Neural cell (in vitro differentiated cells): ENCODE measurements around the gene PRKACB. TPM values are rescaled to one million over a fixed set of nuclear protein-coding genes. Genes with fewer than 3 reads are reported as not detected.

ENCODE experiments used
- H2AFZ ChIP-seq: fragments of 200-600, 300-800 bp; sonication (generic), shearing (Covaris generic); 2 replicates; pipeline ENCODE4 v1.6.0; 2014; ENCODE audit warnings: low read depth, mild to moderate bottlenecking, antibody characterized with exemption, low read length, moderate library complexity
- H3F3A ChIP-seq: fragments of 200-600 bp; shearing (Covaris generic); 2 replicates; pipeline ENCODE4 v1.6.1; 2016; ENCODE audit warnings: mild to moderate bottlenecking, moderate library complexity, mixed read lengths, antibody characterized with exemption, low read length; ENCODE audit not compliant: insufficient read depth, poor library complexity, severe bottlenecking
- H3K27ac ChIP-seq: fragments of 200-600, 300-800 bp; sonication (generic), shearing (Covaris generic); 2 replicates; pipeline ENCODE4 v1.5.1; 2014; ENCODE audit warnings: mild to moderate bottlenecking, low read length, moderate library complexity
- H3K27me3 ChIP-seq: fragments of 300-800, 200-600 bp; sonication (generic), shearing (Covaris generic); 2 replicates; pipeline ENCODE4 v1.6.0; 2014; ENCODE audit warnings: mild to moderate bottlenecking, low read depth, low read length, moderate library complexity; ENCODE audit not compliant: insufficient read depth
- H3K36me3 ChIP-seq: fragments of 300-800, 200-600 bp; sonication (generic), shearing (Covaris generic); 2 replicates; pipeline ENCODE4 v1.5.1; 2014; ENCODE audit warnings: mild to moderate bottlenecking, antibody characterized with exemption, low read length, moderate library complexity; ENCODE audit not compliant: insufficient read depth
- H3K4me2 ChIP-seq: fragments of 300-800, 200-600 bp; sonication (generic), shearing (Covaris generic); 2 replicates; pipeline ENCODE4 v1.6.0; 2014; ENCODE audit warnings: mild to moderate bottlenecking, low read length
- H3K4me3 ChIP-seq: fragments of 300-800, 200-600 bp; sonication (generic), shearing (Covaris generic); 2 replicates; pipeline ENCODE4 v1.5.1; 2014; ENCODE audit warnings: mild to moderate bottlenecking, low read length, moderate library complexity
- H3K79me2 ChIP-seq: fragments of 200-600 bp; shearing (Covaris generic); replicated peaks from 2 replicates; pipeline ENCODE4 v1.6.0; 2014; ENCODE audit warnings: mild to moderate bottlenecking, low read length, moderate library complexity; ENCODE audit not compliant: insufficient read depth
- H3K9ac ChIP-seq: fragments of 300-800, 200-600 bp; sonication (generic), shearing (Covaris generic); 2 replicates; pipeline ENCODE4 v1.6.1; 2016; ENCODE audit warnings: mild to moderate bottlenecking, low read length, mixed read lengths
- H3K9me2 ChIP-seq: fragments of 200-600 bp; shearing (Covaris generic); 2 replicates; pipeline ENCODE4 v1.6.1; 2016; ENCODE audit warnings: mild to moderate bottlenecking, low read length, mixed read lengths; ENCODE audit not compliant: insufficient read depth
- H3K9me3 ChIP-seq: fragments of 200-600, 300-800 bp; sonication (generic), shearing (Covaris generic); 2 replicates; pipeline ENCODE4 v1.6.1; 2016; ENCODE audit warnings: mild to moderate bottlenecking, mixed run types, low read length, moderate library complexity, mixed read lengths
- H4K20me1 ChIP-seq: fragments of 200-600 bp; shearing (Covaris generic); 2 replicates; pipeline ENCODE4 v1.6.1; 2016; ENCODE audit warnings: mild to moderate bottlenecking, mixed run types; ENCODE audit not compliant: insufficient read depth
- EP300 ChIP-seq: fragments of 450-650 bp; conservative IDR thresholded peaks from 2 replicates; pipeline ENCODE4 v1.6.1; 2014; ENCODE audit warnings: antibody characterized with exemption, mild to moderate bottlenecking, moderate library complexity; ENCODE audit not compliant: poor library complexity, severe bottlenecking
- EZH2 ChIP-seq: fragments of 200-600, 300-800 bp; shearing (Covaris generic), sonication (generic); IDR thresholded peaks from 2 replicates; pipeline ENCODE4 v1.6.1; 2014; ENCODE audit warnings: antibody characterized with exemption, low read length, borderline replicate concordance, mild to moderate bottlenecking; ENCODE audit not compliant: insufficient read depth, poor library complexity, severe bottlenecking
- MXI1 ChIP-seq: fragments of 450-650 bp; conservative IDR thresholded peaks from 2 replicates; pipeline ENCODE4 v1.6.1; 2014; ENCODE audit warnings: antibody characterized with exemption, mild to moderate bottlenecking; ENCODE audit not compliant: poor library complexity, severe bottlenecking
- POLR2AphosphoS5 ChIP-seq: IDR thresholded peaks from 2 replicates; pipeline ENCODE4 v1.6.1; 2012
- RAD21 ChIP-seq: fragments of 450-650 bp; conservative IDR thresholded peaks from 2 replicates; pipeline ENCODE4 v1.6.1; 2014; ENCODE audit warnings: antibody characterized with exemption, mild to moderate bottlenecking, moderate library complexity
- SMC3 ChIP-seq: fragments of 450-650 bp; conservative IDR thresholded peaks from 2 replicates; pipeline ENCODE4 v1.6.1; 2014; ENCODE audit warnings: antibody characterized with exemption, mild to moderate bottlenecking, moderate library complexity; ENCODE audit not compliant: poor library complexity
- TAF1 ChIP-seq: IDR thresholded peaks from 2 replicates; pipeline ENCODE4 v1.6.1; 2012; ENCODE audit warnings: low read depth
- polyA plus RNA-seq: library from polyadenylated mRNA; depleted of rRNA; stranded (reverse); fragments of >200 nt; gene quantifications from 2 replicates; pipeline ENCODE4 v1.2.3, GENCODE V29; 2014
- TF ChIP-seq, protein P1 (sequence below): fragments of 450-650 bp; IDR thresholded peaks from 2 replicates; pipeline ENCODE4 v1.5.1; 2014; ENCODE audit warnings: antibody characterized with exemption, mild to moderate bottlenecking, moderate library complexity; ENCODE audit not compliant: poor library complexity, severe bottlenecking
- TF ChIP-seq, protein P2 (sequence below): IDR thresholded peaks from 2 replicates; pipeline ENCODE4 v1.6.1; 2012; ENCODE audit warnings: borderline replicate concordance

Gene PRKACB
- polyA plus RNA-seq, 1 donor from 2014 or later: 979 TPM

DNA sequence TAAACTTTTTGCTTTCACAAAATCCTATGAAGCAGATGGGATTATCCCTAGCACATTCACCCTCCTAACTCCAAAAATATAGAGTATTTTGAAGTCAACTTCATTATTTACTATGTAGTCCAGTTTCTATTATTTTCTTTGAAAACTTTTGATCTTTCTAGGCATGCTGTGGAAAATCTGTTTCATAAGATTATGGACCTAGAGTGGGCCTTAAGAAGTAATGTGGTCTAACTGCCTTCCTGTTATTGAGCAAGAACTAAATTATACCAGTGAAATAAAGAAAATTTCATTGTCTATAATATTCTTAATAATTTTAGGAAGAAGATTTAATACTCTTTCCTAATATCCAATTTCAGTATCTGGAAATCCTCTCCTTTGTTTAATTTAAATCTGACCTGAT, 58.1 kb downstream of the PRKACB start:
- Histone ChIP-seq H3K9me2 (no peaks in the 10 kb centered on the region), H3K79me2 (peaks cover 7% of the 10 kb centered on the region), H3K27ac (no peak overlapping the region), H2AFZ (no peak overlapping the region), H3K27me3 (no peaks in the 10 kb centered on the region), H3K9me3 (no peaks in the 10 kb centered on the region), H3K4me3 (no peak overlapping the region), H3K9ac (no peak overlapping the region), H4K20me1 (no peaks in the 10 kb centered on the region), H3F3A (no peaks in the 10 kb centered on the region), H3K4me2 (no peak overlapping the region), H3K36me3 (peaks cover 30% of the 10 kb centered on the region)
- TF ChIP-seq MXI1 (no peak), EZH2 (no peak), TAF1 (no peak), EP300 (no peak), POLR2AphosphoS5 (no peak), SMC3 (no peak), RAD21 (no peak)
- TF ChIP-seq, protein P1, sequence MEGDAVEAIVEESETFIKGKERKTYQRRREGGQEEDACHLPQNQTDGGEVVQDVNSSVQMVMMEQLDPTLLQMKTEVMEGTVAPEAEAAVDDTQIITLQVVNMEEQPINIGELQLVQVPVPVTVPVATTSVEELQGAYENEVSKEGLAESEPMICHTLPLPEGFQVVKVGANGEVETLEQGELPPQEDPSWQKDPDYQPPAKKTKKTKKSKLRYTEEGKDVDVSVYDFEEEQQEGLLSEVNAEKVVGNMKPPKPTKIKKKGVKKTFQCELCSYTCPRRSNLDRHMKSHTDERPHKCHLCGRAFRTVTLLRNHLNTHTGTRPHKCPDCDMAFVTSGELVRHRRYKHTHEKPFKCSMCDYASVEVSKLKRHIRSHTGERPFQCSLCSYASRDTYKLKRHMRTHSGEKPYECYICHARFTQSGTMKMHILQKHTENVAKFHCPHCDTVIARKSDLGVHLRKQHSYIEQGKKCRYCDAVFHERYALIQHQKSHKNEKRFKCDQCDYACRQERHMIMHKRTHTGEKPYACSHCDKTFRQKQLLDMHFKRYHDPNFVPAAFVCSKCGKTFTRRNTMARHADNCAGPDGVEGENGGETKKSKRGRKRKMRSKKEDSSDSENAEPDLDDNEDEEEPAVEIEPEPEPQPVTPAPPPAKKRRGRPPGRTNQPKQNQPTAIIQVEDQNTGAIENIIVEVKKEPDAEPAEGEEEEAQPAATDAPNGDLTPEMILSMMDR: no peak
- TF ChIP-seq, protein P2, sequence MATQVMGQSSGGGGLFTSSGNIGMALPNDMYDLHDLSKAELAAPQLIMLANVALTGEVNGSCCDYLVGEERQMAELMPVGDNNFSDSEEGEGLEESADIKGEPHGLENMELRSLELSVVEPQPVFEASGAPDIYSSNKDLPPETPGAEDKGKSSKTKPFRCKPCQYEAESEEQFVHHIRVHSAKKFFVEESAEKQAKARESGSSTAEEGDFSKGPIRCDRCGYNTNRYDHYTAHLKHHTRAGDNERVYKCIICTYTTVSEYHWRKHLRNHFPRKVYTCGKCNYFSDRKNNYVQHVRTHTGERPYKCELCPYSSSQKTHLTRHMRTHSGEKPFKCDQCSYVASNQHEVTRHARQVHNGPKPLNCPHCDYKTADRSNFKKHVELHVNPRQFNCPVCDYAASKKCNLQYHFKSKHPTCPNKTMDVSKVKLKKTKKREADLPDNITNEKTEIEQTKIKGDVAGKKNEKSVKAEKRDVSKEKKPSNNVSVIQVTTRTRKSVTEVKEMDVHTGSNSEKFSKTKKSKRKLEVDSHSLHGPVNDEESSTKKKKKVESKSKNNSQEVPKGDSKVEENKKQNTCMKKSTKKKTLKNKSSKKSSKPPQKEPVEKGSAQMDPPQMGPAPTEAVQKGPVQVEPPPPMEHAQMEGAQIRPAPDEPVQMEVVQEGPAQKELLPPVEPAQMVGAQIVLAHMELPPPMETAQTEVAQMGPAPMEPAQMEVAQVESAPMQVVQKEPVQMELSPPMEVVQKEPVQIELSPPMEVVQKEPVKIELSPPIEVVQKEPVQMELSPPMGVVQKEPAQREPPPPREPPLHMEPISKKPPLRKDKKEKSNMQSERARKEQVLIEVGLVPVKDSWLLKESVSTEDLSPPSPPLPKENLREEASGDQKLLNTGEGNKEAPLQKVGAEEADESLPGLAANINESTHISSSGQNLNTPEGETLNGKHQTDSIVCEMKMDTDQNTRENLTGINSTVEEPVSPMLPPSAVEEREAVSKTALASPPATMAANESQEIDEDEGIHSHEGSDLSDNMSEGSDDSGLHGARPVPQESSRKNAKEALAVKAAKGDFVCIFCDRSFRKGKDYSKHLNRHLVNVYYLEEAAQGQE: no peak

DNA sequence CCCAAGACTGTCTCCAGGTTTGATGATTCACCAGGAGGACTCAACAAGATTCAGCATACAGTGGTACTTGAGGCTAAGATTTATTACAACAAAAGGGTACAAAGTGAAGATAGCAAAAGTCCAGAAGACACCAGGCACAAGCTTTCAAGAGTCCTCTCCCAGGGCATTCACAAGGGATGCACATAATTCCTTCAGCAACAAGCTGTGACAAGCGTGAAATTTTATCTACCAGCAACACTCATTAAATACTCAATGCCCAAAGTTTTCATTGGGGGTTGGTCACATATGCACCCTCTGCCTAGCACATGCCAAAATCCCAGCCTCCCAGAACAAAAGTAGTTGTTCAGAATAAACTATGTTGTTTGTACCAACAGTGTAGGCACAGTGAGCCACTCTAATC, 62.3 kb downstream of the PRKACB start:
- Histone ChIP-seq H3F3A (no peaks in the 10 kb centered on the region), H2AFZ (no peak overlapping the region), H3K27me3 (no peaks in the 10 kb centered on the region), H3K27ac (no peak overlapping the region), H3K9me2 (no peaks in the 10 kb centered on the region), H3K9me3 (no peaks in the 10 kb centered on the region), H3K9ac (no peak overlapping the region), H3K4me3 (no peak overlapping the region), H3K79me2 (peaks cover 4% of the 10 kb centered on the region), H3K4me2 (no peak overlapping the region), H4K20me1 (no peaks in the 10 kb centered on the region), H3K36me3 (peaks cover 15% of the 10 kb centered on the region)
- TF ChIP-seq EZH2: no peak
- no peak for TF ChIP-seq RAD21
- no peak for TF ChIP-seq MXI1
- TF ChIP-seq SMC3: no peak
- TF ChIP-seq, protein P2: no peak
- TF ChIP-seq TAF1: no peak
- TF ChIP-seq, protein P1: no peak
- no peak for TF ChIP-seq EP300
- TF ChIP-seq POLR2AphosphoS5: no peak
